HG02840 (cell line): ENCODE data around the gene C2orf69.
A peak's percentile ranks its signal among the peaks of the same experiment; 100 is the strongest.

Experiments
- ATAC-seq: cut with Tn5 transposase; IDR thresholded peaks from one replicate; pipeline ENCODE4 v1.9.1; 2021; ENCODE audit warnings: mild to moderate bottlenecking, moderate library complexity, moderate number of reproducible peaks; ENCODE audit not compliant: unreplicated experiment, low FRiP score

The C2orf69 gene, protein sequence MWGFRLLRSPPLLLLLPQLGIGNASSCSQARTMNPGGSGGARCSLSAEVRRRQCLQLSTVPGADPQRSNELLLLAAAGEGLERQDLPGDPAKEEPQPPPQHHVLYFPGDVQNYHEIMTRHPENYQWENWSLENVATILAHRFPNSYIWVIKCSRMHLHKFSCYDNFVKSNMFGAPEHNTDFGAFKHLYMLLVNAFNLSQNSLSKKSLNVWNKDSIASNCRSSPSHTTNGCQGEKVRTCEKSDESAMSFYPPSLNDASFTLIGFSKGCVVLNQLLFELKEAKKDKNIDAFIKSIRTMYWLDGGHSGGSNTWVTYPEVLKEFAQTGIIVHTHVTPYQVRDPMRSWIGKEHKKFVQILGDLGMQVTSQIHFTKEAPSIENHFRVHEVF

DNA sequence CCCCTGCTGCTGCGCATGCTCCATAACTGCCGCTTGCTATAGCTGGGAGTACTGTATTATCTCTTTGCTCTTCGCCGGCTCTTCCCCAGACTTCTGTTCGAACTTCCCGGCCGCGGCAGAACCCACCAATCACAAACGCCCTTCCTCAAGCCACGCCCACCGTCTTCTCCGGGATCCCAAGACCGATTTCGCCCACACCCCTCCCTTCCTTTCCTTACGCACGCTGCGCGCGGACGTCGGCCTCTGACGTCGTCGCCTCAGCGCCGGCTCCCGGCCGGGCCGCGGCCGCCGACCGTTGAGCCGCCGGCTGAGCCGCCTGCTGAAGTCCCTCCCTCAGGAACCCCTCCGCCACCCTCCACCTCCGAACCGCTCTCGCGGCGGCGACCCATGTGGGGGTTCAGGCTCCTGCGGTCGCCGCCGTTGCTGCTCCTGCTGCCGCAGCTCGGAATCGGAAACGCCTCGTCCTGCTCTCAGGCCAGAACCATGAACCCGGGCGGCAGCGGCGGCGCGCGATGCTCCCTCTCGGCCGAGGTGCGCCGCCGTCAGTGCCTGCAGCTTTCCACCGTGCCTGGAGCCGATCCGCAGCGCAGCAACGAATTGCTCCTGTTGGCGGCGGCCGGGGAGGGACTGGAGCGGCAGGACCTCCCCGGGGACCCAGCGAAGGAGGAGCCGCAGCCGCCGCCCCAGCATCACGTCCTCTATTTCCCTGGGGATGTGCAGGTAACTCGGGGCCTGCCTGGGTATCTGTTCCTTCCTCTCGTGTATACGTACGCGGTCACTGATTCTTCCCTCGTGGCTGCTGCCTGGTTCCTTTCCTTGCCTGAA is at the start of gene C2orf69:
TSS of gene C2orf69 (plus strand) at position 242 of the 825 bp plus-strand sequence. CDS start at position 388, 146 bp downstream.
- ATAC-seq = peak; percentile 93

DNA sequence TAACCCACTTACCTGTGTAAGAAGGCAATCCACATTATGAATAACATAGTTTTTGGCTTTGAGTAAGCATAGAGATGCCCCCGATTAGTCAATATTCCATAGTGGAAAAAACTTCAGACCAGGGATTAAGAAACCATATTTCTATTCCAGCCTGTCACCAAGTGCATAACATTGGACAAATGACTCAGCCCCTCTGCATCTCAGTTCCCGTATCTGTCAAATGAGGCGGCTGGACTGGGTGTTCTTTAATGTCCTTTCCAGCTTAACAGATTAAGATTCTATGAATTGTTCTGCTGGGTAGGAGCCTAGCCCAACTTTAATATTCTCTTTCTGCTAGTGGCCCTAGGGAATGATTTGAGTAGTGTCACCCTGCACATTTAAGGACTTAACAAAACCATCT is 48.3 kb upstream of the C2orf69 start:
- ATAC-seq = no peak

DNA sequence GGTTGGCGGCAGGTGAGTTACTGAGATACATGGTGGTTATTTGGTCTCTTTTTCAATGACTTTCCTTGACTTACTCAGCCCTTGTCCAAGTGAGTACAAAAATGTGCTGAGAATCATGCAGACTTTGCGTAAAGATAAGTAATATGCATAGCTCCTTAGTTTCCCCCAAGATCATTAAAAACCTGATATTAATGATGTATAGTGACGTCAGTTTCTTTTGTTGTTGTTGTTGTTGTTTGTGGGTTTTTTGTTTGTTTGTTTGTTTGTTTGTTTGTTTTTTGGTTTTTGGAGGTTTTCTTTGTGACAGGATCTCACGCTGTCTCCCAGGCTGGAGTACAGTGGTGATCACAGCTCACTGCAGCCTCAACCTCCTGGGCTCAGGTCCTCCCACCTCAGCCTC is 45.2 kb upstream of the C2orf69 start:
- no peak for ATAC-seq

DNA sequence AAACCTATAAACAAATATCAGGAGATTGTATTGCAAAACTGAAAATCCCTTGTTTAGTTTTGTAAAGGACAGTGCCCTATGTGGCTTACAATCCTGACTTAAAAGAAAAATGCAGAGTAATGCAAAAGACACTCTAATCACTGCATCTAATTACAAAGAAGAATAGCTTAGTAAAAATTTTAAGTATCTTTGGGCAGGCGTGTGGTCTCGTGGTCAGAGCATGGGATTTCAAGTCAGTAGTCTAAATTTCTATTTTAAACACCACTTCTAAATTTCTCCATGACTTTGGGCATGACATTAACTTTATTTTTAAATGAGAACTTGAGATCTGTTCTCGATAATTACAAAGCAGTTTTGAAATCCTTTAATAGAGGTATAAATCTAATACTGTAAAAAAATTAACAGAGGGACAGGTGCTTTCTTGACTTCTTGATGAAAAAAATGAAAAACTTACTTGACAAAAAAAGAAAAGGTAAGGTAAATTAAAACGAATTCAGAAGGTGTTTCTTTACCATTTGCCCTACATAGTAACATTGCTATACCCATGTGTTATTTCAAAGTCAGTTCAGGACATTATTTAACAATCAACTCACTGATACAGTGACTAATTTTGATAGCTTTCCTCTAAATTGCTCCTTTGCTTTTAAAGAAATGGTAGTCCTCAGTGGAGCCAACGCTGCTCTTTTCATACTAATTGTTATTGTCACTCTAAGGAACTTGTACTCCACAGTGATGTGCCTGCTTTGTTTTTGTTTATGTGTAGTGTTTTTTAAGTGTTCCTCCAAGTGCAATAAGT is 42.5 kb upstream of the C2orf69 start:
- no peak for ATAC-seq

DNA sequence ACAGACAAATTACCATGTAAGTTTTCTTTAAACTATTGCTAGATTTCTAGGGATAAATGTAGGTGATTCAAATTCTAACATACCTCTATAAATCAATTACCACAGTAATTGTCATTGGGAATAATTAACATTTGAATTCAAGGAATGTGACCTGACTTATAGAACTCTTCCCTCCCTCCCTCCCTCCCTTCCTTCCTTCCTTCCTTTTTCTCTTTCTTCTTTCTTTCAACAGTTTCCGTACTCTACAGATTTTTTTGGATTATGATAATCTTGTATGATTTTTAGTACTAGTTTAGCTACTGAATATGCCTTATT is 41.9 kb upstream of the C2orf69 start:
- no peak for ATAC-seq

DNA sequence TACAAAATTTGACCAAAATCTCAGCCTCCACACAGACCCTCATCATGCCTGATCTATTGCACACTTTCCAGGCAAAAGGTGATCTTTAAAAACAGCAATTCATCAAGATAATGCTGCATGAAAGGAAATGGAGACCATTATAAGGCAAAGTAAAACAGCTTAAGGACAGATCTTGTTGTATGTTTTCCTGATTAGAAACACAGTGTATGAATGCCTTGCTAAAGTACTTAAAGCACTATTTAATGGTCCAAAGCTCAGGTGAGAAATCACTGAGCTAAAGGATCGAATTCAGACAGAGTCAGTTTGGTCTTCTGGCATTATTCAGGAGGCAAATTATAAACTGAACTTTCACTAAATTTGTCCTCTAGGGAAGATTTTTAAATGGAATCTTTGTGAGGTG is 41.4 kb upstream of the C2orf69 start:
- ATAC-seq = no peak

DNA sequence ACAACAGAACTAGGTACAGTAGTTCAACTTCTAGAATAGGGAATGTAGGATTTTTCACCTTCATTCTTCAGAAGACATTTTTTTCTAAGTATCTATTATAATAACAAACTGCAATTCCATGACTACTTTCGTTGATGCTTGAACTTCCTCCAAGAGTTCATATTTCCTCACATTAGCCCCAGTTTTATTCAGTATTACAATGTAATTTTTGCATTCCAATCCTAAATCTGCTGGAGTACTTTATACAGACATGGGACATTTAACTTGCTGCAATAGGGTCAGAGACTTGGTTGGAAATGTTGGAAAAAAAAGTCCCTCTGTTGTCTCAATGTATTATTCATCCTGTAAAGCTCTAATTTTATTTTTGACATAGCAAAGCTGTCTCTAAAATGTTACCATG is 40.5 kb upstream of the C2orf69 start:
- no peak for ATAC-seq

DNA sequence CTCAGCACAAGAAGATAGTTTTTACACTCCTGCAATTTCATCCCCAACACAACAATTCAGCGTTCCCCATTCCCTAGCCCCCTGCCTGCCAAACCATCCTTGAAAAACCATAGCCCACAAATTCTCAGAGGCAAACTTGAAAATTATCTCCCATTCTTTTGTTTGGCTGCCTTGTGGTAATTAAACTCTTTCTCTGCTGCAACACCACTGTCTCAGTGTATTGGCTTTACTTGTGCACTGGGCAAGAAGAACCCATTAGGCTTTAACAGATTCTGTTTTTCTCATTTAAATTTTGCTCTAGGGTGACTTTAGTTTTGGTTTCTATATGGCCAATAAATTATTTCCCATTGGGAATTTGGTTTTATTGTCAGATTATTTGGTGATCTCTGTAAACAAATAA is 36.9 kb upstream of the C2orf69 start:
- no peak for ATAC-seq

DNA sequence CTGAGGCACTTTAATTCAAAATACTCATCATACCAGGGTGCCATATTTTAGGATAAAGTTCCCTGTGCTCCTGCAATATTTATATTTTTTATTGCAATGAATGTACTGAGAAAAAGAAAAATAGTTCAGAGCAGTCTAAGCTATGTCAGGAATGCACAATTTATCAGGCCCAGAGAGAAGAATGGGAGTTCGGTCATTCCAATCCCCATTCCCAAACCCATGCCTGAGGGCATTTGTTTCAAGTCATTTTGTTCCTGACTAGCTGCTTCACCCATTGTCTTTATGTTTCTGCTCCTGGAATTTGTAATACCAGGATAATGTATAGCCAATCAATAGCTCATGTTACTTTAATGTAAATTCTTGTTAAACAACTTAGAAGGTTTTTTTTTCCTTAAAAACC is 35.7 kb upstream of the C2orf69 start:
- ATAC-seq = no peak

DNA sequence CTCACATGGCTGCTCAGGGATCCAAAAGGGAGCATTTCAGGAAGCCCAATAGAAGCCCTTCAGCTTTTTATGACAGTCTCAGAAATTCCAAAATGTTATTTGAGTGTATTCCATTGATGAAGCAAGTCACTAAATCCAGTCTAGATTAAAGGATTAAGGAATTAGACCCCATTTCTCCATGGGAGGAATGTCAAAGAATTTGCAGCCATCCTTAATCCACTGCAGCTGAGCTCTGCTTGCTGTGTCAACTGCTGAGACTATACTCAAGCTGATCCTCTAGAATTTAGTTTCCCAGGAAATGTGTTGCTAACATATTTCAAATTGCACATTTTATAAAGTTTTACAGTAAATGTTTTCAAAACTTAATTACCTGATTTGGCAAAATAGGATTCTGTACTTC is 28.4 kb upstream of the C2orf69 start:
- no peak for ATAC-seq

DNA sequence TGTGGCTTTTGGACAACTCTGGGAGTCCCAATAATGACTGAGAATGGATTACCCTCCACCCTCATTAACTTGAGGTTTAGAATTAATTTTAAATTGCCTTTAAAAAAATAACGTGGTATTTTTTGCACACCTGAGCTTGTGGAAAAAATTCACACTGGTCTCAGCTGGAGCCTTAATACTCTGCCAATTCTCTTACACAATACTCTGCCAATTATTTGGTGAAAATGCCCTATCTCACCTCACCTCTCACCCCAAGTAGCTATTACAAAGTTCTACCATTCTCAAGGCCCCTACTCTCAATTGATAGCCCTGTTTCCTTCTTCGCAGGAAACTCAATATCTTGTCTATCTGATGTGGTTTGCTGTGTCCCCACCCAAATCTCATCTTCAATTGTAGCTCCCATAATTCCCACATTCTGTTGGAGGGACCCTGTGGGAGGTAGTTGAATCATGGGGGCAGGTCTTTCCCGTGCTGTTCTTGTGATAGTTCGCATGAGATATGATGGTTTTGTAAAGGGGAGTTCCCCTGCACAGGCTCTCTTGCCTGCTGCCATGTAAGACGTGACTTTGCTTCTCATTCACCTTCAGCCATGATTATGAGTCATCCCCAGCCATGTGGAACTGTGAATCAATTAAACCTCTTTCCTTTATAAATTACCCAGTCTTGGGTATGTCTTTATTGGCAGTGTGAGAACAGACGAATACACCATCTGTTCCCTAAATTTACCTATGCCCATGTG is 27.4 kb upstream of the C2orf69 start:
- no peak for ATAC-seq

DNA sequence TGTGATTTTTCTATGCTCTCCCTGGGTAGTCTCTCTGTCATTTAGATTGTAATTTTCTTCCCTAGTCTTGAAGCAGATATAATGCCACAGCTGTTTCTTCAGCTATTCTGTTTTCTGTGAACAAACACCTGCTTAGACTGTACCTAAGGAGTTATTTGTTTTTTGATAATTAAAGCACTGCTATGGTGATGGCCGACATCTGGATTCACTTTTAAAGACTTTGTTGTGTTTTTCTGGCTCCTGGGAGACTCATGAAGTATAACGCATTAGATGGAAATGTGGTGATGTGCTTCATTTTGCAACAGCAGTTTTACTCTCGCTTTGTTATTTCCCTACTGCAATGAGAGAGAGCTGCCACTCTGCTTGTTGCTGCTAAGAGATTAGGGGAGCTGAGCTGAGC is 15.7 kb upstream of the C2orf69 start:
- ATAC-seq = no peak

DNA sequence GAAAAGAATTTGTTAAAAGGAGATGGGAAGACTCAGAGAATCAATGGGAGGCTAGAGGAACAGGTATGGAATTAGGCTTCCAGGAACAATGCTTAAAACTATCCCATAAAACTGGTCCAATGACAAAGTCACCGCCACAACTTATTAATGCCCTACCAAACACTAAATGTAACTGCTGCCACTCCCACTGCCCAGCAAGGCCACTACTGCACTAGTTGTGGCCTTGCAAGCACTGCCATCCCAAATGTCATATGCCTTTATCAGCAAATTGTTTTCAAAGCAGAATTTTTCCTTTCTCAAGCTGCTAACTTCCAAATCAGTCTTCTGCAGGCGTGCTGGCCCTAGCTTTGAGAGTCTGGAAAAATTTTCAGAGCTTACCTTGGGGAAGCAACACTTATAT is 14.5 kb upstream of the C2orf69 start:
- ATAC-seq = no peak

DNA sequence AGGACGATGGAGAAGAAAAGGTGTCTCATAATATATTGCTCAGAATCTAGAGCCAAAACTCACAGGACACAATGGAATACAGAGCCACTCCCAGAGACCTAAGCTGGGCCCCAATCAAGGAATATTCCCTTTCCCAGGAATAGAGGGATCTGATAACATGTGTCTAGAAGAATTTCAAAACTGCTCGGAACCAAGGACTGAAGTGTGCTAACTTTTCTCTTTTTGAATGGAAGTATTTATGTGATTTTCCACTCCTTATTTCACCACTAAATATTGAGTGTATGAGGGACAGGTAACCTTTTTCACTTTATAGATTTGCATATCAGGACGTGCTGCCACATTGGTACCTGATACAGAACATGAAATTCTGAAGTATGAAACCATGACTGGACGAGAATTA is 9.2 kb upstream of the C2orf69 start:
- ATAC-seq = no peak

DNA sequence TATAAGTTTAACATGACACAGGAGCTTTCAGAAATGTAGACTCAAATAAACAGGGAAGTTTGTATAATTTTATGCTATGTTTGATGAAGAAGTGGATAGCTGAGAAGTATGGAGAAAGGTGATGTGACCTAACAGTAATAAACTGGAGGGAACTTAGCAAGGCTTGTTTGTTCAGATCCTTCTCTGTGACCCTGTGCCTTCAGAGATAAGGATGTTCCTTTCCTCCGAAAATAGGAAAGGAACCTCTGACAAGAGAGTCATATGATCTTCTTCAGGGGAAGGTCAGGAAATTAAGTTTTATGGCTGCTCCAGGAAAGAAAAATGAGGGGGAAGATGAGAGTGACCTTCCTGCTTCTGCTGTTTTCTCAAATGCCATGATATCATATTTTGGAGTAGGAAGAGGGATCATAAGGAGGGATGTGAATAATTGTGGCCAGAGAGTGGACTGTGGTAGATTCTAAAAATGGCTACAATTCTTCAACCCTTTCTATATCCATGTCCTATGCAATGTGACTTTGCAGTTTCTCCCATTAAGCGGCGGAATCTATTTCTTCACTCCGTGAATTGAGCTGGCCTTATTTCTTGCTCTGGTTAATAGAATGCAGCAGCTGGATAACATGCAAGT is 8.5 kb upstream of the C2orf69 start:
- ATAC-seq = no peak

DNA sequence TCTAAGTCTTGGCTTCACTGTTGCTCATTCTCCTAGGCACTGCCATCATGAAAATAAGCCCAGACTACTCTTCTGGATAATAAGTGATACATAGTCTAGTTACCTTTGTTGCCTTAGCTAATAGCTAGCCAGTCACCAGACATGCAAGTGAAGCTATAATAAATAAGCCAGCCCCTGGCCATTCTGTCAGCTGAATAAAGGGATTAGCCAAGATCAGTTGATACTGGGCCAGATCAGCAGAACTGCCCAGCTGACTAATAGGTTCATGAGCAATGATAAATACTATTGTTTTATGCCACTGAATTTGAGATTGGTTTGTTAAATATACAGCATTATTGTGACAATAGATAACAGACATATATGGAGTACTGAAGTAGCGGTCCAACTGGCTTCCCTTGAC is 8.0 kb upstream of the C2orf69 start:
- no peak for ATAC-seq

DNA sequence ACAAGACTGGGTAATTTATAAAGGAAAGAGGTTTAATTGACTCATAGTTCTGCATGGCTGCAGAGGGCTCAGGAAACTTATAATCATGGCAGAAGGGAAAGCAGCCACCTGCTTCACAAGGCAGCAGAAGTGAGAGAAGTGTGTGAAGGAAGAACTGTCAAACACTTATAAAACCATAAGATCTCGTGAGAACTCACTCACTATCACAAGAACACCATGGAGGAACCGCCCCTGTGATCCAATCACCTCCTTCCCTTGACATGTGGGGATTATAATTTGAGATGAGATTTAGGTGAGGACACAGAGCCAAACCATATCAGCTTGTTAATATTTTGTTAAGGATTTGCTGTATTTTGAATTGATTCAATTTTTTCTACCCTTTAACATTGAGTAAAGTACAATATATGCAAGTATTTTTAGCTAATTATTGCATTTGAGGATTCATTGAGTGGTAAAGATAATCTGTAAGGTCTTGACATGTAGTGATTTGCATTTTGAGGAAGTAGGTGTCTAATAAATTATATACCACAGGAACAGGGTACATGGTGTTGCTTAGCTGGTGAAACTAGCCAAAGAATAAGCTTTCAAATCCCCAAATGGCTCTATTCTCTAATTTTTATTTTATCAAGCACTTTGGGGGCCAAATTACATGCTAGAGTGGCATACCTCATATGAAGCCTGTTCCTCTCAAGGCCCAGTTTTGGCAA is 3.9 kb upstream of the C2orf69 start:
- ATAC-seq = no peak

DNA sequence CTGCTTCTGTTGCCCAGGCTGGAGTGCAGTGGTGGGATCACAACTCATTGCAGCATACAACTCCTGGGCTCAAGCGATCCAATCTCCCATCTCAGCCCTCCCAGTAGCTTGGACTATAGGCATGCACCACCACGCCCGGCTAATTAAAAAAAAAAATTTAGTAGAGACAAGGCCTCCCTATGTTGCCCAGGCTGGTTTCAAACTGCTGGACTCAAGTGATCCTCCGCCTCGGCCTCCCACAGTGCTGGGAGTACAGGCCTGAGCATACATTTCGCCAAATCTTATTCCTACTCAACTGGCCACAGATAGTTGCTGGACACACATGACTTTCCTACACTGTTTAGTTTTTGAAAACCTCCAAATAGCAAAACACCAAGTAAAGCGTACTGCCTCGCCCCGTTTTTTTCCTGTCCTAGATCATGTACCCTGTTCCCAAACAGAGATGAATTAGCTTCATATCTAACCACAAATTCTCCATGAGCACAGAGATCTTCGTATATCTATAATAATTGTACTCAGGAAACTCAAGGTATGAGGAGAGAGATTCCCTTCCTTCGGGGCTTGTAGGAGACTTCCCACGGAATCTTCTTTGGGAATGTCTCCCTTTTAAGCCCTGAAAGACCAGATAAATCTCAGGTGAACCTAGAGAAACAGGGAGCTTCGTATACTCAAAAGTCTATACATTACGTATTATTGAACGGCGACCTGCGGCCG is 598 bp upstream of the C2orf69 start:
- ATAC-seq = no peak

DNA sequence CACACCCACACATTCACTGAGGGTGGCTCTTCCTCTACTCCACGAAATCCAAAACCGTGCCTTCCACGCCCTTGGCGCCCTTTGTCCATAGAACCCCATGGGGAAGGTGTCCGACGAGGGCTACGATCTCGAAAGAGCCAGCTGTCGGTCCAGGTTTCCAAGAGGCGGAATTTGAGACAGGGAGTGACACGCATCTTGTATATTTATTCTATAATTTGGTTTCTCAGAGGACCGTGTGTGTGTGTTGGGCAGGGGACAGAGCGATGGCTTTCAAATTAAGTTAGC is 726 bp downstream of the C2orf69 start:
- no peak for ATAC-seq
